GM12891 (cell line): ENCODE results near the gene GPC3.

Experiments used
- PAX5 ChIP-seq: IDR thresholded peaks from 2 replicates; pipeline ENCODE4 v1.6.1; 2011; ENCODE audit warnings: low read length, moderate library complexity, mild to moderate bottlenecking; ENCODE audit not compliant: insufficient read depth, severe bottlenecking
- POLR2A ChIP-seq: IDR thresholded peaks from 2 replicates; pipeline ENCODE4 v1.6.1; 2011; ENCODE audit warnings: low read depth, low read length, control low read depth
- POLR2AphosphoS5 ChIP-seq: IDR thresholded peaks from 2 replicates; pipeline ENCODE4 v1.6.1; 2011; ENCODE audit warnings: low read depth, low read length, control low read depth
- POU2F2 ChIP-seq: IDR thresholded peaks from 2 replicates; pipeline ENCODE4 v1.6.1; 2011; ENCODE audit warnings: low read depth, mild to moderate bottlenecking, control low read depth, low read length, moderate library complexity
- TAF1 ChIP-seq: IDR thresholded peaks from 2 replicates; pipeline ENCODE4 v1.6.1; 2011; ENCODE audit warnings: low read depth, low read length, control low read depth

DNA sequence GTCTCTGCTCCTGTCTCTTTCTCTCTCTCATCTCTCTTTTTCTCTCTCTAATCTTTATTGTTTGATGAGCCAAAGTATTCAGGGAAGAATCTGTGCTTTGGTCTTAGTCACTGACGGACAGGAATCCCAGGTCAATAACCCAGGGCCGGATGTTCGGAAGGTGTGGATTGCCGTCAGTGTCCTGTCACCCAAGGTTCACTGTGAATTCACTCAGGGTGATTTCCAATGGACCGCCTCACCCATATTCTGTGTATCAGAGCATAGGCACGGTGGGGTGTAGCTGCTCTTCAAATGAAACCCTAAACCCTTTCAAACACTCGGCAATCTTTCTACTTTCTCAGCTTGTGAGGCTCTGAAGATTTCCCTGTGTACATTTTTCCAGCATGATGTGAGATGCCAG lies 425.5 kb downstream of the GPC3 start:
- TF ChIP-seq POLR2A (no peak), POLR2AphosphoS5 (no peak), POU2F2 (no peak), TAF1 (no peak), PAX5 (no peak)
